ENCODE results near the gene GALNT18.

GALNT18 gene

GRCh38 chr11:11493698-11494097, 128.1 kb downstream of the GALNT18 start:
- no peaks in the 10 kb centered on the region for H3K9me3 ChIP-seq (ENCODE audit: insufficient read depth, low read depth, low read length)
- no peak overlapping the region for H3K4me3 ChIP-seq (ENCODE audit: low read length)
- no peak overlapping the region for H3K27ac ChIP-seq (ENCODE audit: low read depth, low read length)
- no peak overlapping the region for H3K9ac ChIP-seq (ENCODE audit: low read depth, low read length)
- WGBS = 91% methylated on average over 6 of the region's 6 CpGs
- no peaks in the 10 kb centered on the region for H3K4me1 ChIP-seq (ENCODE audit: insufficient read depth, low read length)
- no peaks in the 10 kb centered on the region for H3K36me3 ChIP-seq (ENCODE audit: insufficient read depth, low read length)
- H3K27me3 ChIP-seq (ENCODE audit: insufficient read depth, low read length) = no peaks in the 10 kb centered on the region

DNA sequence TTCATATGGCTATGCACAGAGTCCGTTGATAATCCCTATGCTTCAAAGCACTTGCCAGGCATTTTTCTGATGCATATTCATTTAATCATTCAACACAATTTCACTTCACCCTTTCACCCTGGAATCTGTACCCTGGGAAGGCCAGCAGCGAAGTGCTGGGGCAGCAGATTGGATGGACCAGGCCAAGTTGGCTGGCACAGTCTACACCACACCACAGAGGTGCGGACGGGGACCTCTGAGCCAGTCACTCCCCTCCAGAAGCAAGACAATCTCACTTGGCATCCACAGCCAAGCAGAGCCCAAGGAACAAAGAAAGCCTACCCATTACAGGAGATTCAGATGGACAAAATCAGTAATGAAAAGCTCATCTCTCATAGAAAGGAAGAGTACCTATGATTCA, 130.2 kb downstream of the GALNT18 start:
- no peaks in the 10 kb centered on the region for H3K27me3 ChIP-seq (ENCODE audit: insufficient read depth, low read length)

GRCh38 chr11:11491014-11491413, 130.8 kb downstream of the GALNT18 start:
- 89% methylated on average over 2 of the region's 2 CpGs for WGBS
- Histone ChIP-seq H3K36me3 (ENCODE audit: insufficient read depth, low read length) (no peaks in the 10 kb centered on the region), H3K27ac (ENCODE audit: low read depth, low read length) (no peak overlapping the region), H3K27me3 (ENCODE audit: insufficient read depth, low read length) (no peaks in the 10 kb centered on the region), H3K4me3 (ENCODE audit: low read length) (no peak overlapping the region), H3K9ac (ENCODE audit: low read depth, low read length) (no peak overlapping the region), H3K4me1 (ENCODE audit: insufficient read depth, low read length) (no peaks in the 10 kb centered on the region), H3K9me3 (ENCODE audit: insufficient read depth, low read depth, low read length) (no peaks in the 10 kb centered on the region)

More for the DNA sequence above, 130.2 kb downstream of the GALNT18 start:
- Histone ChIP-seq H3K4me1 (ENCODE audit: insufficient read depth, low read length) (no peaks in the 10 kb centered on the region), H3K9ac (ENCODE audit: low read depth, low read length) (no peak overlapping the region), H3K36me3 (ENCODE audit: insufficient read depth, low read length) (no peaks in the 10 kb centered on the region), H3K9me3 (ENCODE audit: insufficient read depth, low read depth, low read length) (no peaks in the 10 kb centered on the region), H3K4me3 (ENCODE audit: low read length) (no peak overlapping the region), H3K27ac (ENCODE audit: low read depth, low read length) (no peak overlapping the region)
- 86% methylated on average over 4 of the region's 4 CpGs for WGBS

- no peak overlapping the region for H3K27ac ChIP-seq (ENCODE audit: low read depth, low read length)
- H3K4me1 ChIP-seq (ENCODE audit: insufficient read depth, low read length) = no peaks in the 10 kb centered on the region
- H3K36me3 ChIP-seq (ENCODE audit: insufficient read depth, low read length) = no peaks in the 10 kb centered on the region
- no peaks in the 10 kb centered on the region for H3K27me3 ChIP-seq (ENCODE audit: insufficient read depth, low read length)
- WGBS = 92% methylated on average over 3 of the region's 3 CpGs
- H3K9me3 ChIP-seq (ENCODE audit: insufficient read depth, low read depth, low read length) = no peaks in the 10 kb centered on the region
- no peak overlapping the region for H3K4me3 ChIP-seq (ENCODE audit: low read length)
- no peak overlapping the region for H3K9ac ChIP-seq (ENCODE audit: low read depth, low read length)
Measured at GRCh38 chr11:11486423-11486822, 135.4 kb downstream of the GALNT18 start.

GRCh38 chr11:11486002-11486401, 135.8 kb downstream of the GALNT18 start:
- Histone ChIP-seq H3K4me3 (ENCODE audit: low read length) (no peak overlapping the region), H3K27me3 (ENCODE audit: insufficient read depth, low read length) (no peaks in the 10 kb centered on the region)
- WGBS = 93% methylated on average over 3 of the region's 3 CpGs

DNA sequence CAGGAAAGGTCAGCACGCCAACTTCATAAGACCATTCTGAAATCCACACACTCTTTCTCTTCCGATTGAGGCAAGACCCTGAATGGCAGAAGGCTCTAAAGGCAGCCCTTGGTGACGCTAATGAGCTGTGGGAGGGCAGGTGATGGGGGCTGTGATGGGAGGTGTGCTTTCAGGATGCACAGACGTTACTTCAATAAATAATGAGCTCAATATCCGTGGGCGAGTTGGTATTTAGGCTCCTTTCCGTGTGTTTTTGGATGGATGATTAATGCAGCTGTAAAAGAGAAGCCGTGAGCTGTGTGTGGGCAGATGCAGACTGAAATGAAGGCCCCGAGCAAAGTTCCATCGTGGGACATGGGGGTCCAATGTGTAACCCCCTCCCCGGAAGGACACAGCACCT, 138.2 kb downstream of the GALNT18 start:
- no peaks in the 10 kb centered on the region for H3K36me3 ChIP-seq (ENCODE audit: insufficient read depth, low read length)
- 88% methylated on average over 11 of the region's 11 CpGs for WGBS
- no peak overlapping the region for H3K4me3 ChIP-seq (ENCODE audit: low read length)
- H3K9ac ChIP-seq (ENCODE audit: low read depth, low read length) = no peak overlapping the region
- no peak overlapping the region for H3K27ac ChIP-seq (ENCODE audit: low read depth, low read length)
- no peaks in the 10 kb centered on the region for H3K9me3 ChIP-seq (ENCODE audit: insufficient read depth, low read depth, low read length)
- H3K4me1 ChIP-seq (ENCODE audit: insufficient read depth, low read length) = 0 out of 2 replicates have a peak, but pooled peaks cover 3% of the 10 kb centered on the region
- H3K27me3 ChIP-seq (ENCODE audit: insufficient read depth, low read length) = no peaks in the 10 kb centered on the region

More at GRCh38 chr11:11486002-11486401, 135.8 kb downstream of the GALNT18 start:
- Histone ChIP-seq H3K9ac (ENCODE audit: low read depth, low read length) (no peak overlapping the region), H3K9me3 (ENCODE audit: insufficient read depth, low read depth, low read length) (no peaks in the 10 kb centered on the region), H3K36me3 (ENCODE audit: insufficient read depth, low read length) (no peaks in the 10 kb centered on the region), H3K27ac (ENCODE audit: low read depth, low read length) (no peak overlapping the region), H3K4me1 (ENCODE audit: insufficient read depth, low read length) (no peaks in the 10 kb centered on the region)

GRCh38 chr11:11482730-11483129, 139.1 kb downstream of the GALNT18 start:
- no peak overlapping the region for H3K9ac ChIP-seq (ENCODE audit: low read depth, low read length)
- no peak overlapping the region for H3K4me3 ChIP-seq (ENCODE audit: low read length)
- peaks cover 11% of the 10 kb centered on the region for H3K4me1 ChIP-seq (ENCODE audit: insufficient read depth, low read length)
- H3K36me3 ChIP-seq (ENCODE audit: insufficient read depth, low read length) = no peaks in the 10 kb centered on the region
- no peaks in the 10 kb centered on the region for H3K9me3 ChIP-seq (ENCODE audit: insufficient read depth, low read depth, low read length)
- H3K27me3 ChIP-seq (ENCODE audit: insufficient read depth, low read length) = no peaks in the 10 kb centered on the region
- no peak overlapping the region for H3K27ac ChIP-seq (ENCODE audit: low read depth, low read length)
- WGBS = 79% methylated on average over 3 of the region's 3 CpGs

DNA sequence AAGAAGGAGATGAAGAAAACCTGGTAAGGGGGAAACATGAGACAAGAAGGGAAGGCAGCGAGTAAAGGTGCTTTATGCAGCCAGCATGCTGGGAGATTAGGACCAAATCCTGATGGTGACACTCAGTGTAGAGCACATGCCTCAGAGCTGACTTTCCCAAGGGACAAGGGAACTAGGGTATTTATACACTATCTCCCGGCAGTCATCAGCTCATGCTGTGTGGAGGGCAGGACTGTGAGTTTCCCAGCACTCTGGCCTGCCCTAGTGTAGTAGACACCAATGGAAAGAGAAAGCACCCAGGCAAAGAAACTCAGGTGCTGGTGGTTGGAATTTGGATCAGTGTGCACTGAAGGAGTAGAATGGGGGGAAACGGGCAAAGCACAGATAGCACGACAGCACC, 140.4 kb downstream of the GALNT18 start:
- H3K4me1 ChIP-seq (ENCODE audit: insufficient read depth, low read length) = peaks cover 11% of the 10 kb centered on the region
- no peak overlapping the region for H3K9ac ChIP-seq (ENCODE audit: low read depth, low read length)
- 76% methylated on average over 4 of the region's 4 CpGs for WGBS
- H3K4me3 ChIP-seq (ENCODE audit: low read length) = no peak overlapping the region
- no peak overlapping the region for H3K27ac ChIP-seq (ENCODE audit: low read depth, low read length)
- H3K9me3 ChIP-seq (ENCODE audit: insufficient read depth, low read depth, low read length) = no peaks in the 10 kb centered on the region
- no peaks in the 10 kb centered on the region for H3K36me3 ChIP-seq (ENCODE audit: insufficient read depth, low read length)
- H3K27me3 ChIP-seq (ENCODE audit: insufficient read depth, low read length) = no peaks in the 10 kb centered on the region

GRCh38 chr11:11480971-11481370, 140.8 kb downstream of the GALNT18 start:
- Histone ChIP-seq H3K9me3 (ENCODE audit: insufficient read depth, low read depth, low read length) (no peaks in the 10 kb centered on the region), H3K4me1 (ENCODE audit: insufficient read depth, low read length) (peaks cover 11% of the 10 kb centered on the region), H3K27me3 (ENCODE audit: insufficient read depth, low read length) (no peaks in the 10 kb centered on the region), H3K36me3 (ENCODE audit: insufficient read depth, low read length) (no peaks in the 10 kb centered on the region), H3K27ac (ENCODE audit: low read depth, low read length) (no peak overlapping the region), H3K9ac (ENCODE audit: low read depth, low read length) (no peak overlapping the region), H3K4me3 (ENCODE audit: low read length) (no peak overlapping the region)
- 78% methylated on average over 2 of the region's 3 CpGs for WGBS

DNA sequence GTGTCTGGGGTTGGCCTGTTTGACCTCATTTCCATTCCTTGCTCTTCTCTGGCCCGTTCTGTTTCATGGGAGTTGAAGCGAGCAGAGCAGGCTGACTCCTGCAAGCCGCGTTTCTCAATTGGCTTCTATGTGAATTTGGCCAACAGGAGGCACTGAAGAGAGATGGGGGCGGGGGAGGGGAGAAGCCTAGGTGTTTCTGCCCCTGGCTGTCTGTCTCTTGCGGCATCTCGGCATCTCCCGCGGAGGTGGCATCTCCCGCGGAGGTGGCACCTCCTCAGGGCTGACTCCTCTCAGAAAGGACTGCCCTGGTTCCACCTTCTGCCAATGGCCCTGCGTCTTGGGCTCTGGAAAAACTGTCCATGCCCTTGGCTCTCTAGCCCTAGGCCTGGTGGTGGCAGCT, 143.1 kb downstream of the GALNT18 start:
- H3K36me3 ChIP-seq (ENCODE audit: insufficient read depth, low read length) = no peaks in the 10 kb centered on the region
- H3K27ac ChIP-seq (ENCODE audit: low read depth, low read length) = no peak overlapping the region
- no peaks in the 10 kb centered on the region for H3K9me3 ChIP-seq (ENCODE audit: insufficient read depth, low read depth, low read length)
- no peaks in the 10 kb centered on the region for H3K27me3 ChIP-seq (ENCODE audit: insufficient read depth, low read length)
- H3K4me3 ChIP-seq (ENCODE audit: low read length) = no peak overlapping the region
- H3K4me1 ChIP-seq (ENCODE audit: insufficient read depth, low read length) = peaks cover 11% of the 10 kb centered on the region
- 65% methylated on average over 12 of the region's 12 CpGs for WGBS
- no peak overlapping the region for H3K9ac ChIP-seq (ENCODE audit: low read depth, low read length)

GRCh38 chr11:11477695-11478420, 143.9 kb downstream of the GALNT18 start:
- no peak overlapping the region for H3K4me3 ChIP-seq (ENCODE audit: low read length)
- WGBS = 78% methylated on average over 2 of the region's 2 CpGs
- H3K27ac ChIP-seq (ENCODE audit: low read depth, low read length) = no peak overlapping the region

More at GRCh38 chr11:11477695-11478420, 143.9 kb downstream of the GALNT18 start:
- Histone ChIP-seq H3K4me1 (ENCODE audit: insufficient read depth, low read length) (peaks cover 16% of the 10 kb centered on the region), H3K36me3 (ENCODE audit: insufficient read depth, low read length) (no peaks in the 10 kb centered on the region), H3K9ac (ENCODE audit: low read depth, low read length) (no peak overlapping the region), H3K9me3 (ENCODE audit: insufficient read depth, low read depth, low read length) (no peaks in the 10 kb centered on the region), H3K27me3 (ENCODE audit: insufficient read depth, low read length) (no peaks in the 10 kb centered on the region)
